GM23338 (cell line): ENCODE data around the gene C4orf36.

Source experiments
- CREB1 ChIP-seq: fragments of 250-450 bp; sonication (Bioruptor Pico); IDR thresholded peaks from 2 replicates; pipeline ENCODE4 v1.5.0; 2020; ENCODE audit warnings: low read depth, mild to moderate bottlenecking, moderate library complexity
- CTCF ChIP-seq, 2 experiments: fragments of 200-600 bp in 1 of 2; sonication (generic) in 1 of 2; conservative IDR thresholded peaks; 2 replicates each; pipeline versions ENCODE4 v1.5.1 to v1.6.1; 2016 to 2017; ENCODE audit warnings: antibody characterized with exemption in 2 of 2, low read depth in 2 of 2, mild to moderate bottlenecking in 2 of 2, moderate library complexity in 1 of 2
- EZH2 ChIP-seq: fragments of 200-600 bp; sonication (generic); IDR thresholded peaks from one replicate; pipeline ENCODE4 v1.8.0; 2017; ENCODE audit warnings: antibody characterized with exemption, mild to moderate bottlenecking, low read depth; ENCODE audit not compliant: unreplicated experiment
- EZH2phosphoT487 ChIP-seq: fragments of 200-600 bp; sonication (generic); IDR thresholded peaks from one replicate; pipeline ENCODE4 v1.8.1; 2018; ENCODE audit warnings: antibody characterized with exemption; ENCODE audit not compliant: unreplicated experiment

DNA sequence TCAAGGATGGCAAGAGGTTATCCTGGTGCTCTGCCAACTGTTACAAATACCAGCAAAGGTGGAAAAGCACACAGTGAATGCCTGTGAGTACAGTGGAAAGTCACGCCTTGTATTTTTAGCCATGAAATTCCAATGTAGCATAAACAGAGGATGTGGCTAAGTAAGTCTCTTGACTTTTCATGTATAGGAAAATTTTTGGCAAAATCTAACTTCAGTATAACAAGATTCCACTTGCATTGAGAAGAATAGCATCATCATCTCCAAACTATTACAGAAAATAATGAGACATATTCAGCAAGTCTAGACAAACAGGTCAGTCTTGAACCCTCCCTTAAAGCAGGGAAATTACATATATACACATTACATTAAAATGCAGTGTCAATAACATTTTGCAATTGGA, 50.9 kb downstream of the C4orf36 start:
- no peak for TF ChIP-seq CTCF (conservative IDR thresholded peaks at IDR 0.05; ENCODE audit: low read depth in 2 of 2)
- no peak for TF ChIP-seq CREB1 (CRISPR knock-in tag)
- TF ChIP-seq EZH2phosphoT487 = no peak
- no peak for TF ChIP-seq EZH2
